Activated T-cell treated with anti-CD3 and anti-CD28 coated beads for 48 hours (primary cell): ENCODE data around the gene AGPAT3.
A peak's percentile ranks its signal among the peaks of the same experiment; 100 is the strongest.

Experiments
- DNase-seq: peaks from one replicate; pipeline ENCODE4 v3.0.0-alpha.2; 2020; ENCODE audit warnings: low read depth

Gene AGPAT3

GRCh38 chr21:43957128-43957571 lies 92.1 kb downstream of the AGPAT3 start:
- no peak for DNase-seq

- no peak for DNase-seq
These were observed 92.8 kb downstream of the AGPAT3 start for GRCh38 chr21:43957611-43958362.

GRCh38 chr21:43958364-43959158 lies 93.5 kb downstream of the AGPAT3 start:
- DNase-seq = no peak

GRCh38 chr21:43959231-43960116 lies 94.5 kb downstream of the AGPAT3 start:
- DNase-seq = no peak

GRCh38 chr21:43961382-43961909 lies 96.4 kb downstream of the AGPAT3 start:
- DNase-seq = no peak

- DNase-seq = no peak
These were observed 101.0 kb downstream of the AGPAT3 start for GRCh38 chr21:43965911-43966585.

- DNase-seq = no peak
These were observed 102.0 kb downstream of the AGPAT3 start for GRCh38 chr21:43966946-43967512.

- no peak for DNase-seq
These were observed 103.0 kb downstream of the AGPAT3 start for GRCh38 chr21:43967981-43968380.

- DNase-seq = no peak
These were observed 103.5 kb downstream of the AGPAT3 start for GRCh38 chr21:43968410-43969114.

GRCh38 chr21:43969115-43969444 lies 104.1 kb downstream of the AGPAT3 start:
- DNase-seq = no peak

GRCh38 chr21:43970551-43970950 lies 105.5 kb downstream of the AGPAT3 start:
- no peak for DNase-seq

- no peak for DNase-seq
These were observed 106.4 kb downstream of the AGPAT3 start for GRCh38 chr21:43971201-43971991.

- no peak for DNase-seq
These were observed 106.9 kb downstream of the AGPAT3 start for GRCh38 chr21:43971992-43972255.

GRCh38 chr21:43972850-43973633 lies 108.0 kb downstream of the AGPAT3 start:
- no peak for DNase-seq

- DNase-seq = no peak
These were observed 108.6 kb downstream of the AGPAT3 start for GRCh38 chr21:43973634-43973955.

- no peak for DNase-seq
These were observed 109.9 kb downstream of the AGPAT3 start for GRCh38 chr21:43974791-43975468.

GRCh38 chr21:43975469-43976098 lies 110.6 kb downstream of the AGPAT3 start:
- DNase-seq = peak; percentile 79

- DNase-seq = no peak
These were observed 111.6 kb downstream of the AGPAT3 start for GRCh38 chr21:43976661-43977060.
